ENCODE measurements around the gene TANC1. TPM values are rescaled to one million over a fixed set of nuclear protein-coding genes. Genes with fewer than 3 reads are reported as not detected.

The TANC1 gene
- polyA plus RNA-seq, 2 of the 4 experiments (the other 2 are of a cell fraction): 9.2 to 21.2 TPM

DNA sequence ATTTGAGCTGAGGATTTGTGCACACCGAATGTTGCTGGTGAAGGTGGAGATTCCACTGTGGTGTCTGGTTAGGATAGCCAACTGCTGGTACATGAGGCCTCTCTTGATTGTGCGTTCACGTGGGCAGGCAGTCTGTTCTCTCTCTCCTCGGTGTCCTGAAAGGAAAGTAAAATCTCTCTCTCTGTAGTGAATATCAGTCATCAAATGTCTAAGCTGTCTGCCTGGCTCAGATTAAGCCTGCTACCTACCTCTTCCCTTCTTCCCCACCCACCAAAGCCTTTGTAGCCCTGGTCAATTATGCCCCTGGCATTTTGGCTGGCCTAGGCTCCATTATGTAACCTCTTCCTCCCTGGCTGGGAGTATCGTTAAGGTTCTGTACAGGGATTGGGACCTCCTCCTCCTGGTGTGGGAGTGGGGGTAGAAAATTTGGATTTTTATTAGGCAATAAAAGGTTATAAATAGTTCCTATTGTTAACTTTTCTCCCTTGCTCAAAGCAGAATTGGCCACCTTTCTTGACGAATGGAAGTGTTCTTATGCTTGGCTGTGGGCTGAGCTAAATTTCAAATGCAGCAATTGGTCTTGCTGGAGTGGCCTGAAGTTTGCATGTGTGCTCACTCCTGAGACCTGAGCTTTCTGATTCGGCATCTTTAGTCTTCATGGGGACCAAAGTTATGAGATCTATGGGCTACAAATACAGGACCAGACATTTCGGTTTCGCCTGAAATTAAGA lies 169.2 kb downstream of the TANC1 start:
- H3K27ac ChIP-seq: no peak overlapping the region
- ChIA-PET CTCF (interaction anchor here (1.1 to 2.1 kb wide), 2 partner anchors 19 to 59 kb away, joined by 4 read pairs; no protein-coding TSS in a partner anchor), POLR2A (no interaction called here)
- H3K4me1 ChIP-seq: peaks cover 14% of the 10 kb centered on the region; the same call in 2 of the 3 replicates
- no peak for ATAC-seq
- H3K9me3 ChIP-seq: no peaks in the 10 kb centered on the region
- 87% methylated on average over 9 of the region's 9 CpGs for WGBS (ENCODE audit: missing lambda C conversion rate)
- no peak for FAIRE-seq
- TF ChIP-seq POLR2AphosphoS2 (conservative IDR thresholded peaks at IDR 0.05; ENCODE audit: low read length): no peak
- TF ChIP-seq FOSL2 (IDR thresholded peaks at IDR 0.05): no peak
- TF ChIP-seq FOSL2 (CRISPR knock-in tag; IDR thresholded peaks at IDR 0.05): no peak
- no peak for TF ChIP-seq JUN (IDR thresholded peaks at IDR 0.05)
- TF ChIP-seq, protein P1, sequence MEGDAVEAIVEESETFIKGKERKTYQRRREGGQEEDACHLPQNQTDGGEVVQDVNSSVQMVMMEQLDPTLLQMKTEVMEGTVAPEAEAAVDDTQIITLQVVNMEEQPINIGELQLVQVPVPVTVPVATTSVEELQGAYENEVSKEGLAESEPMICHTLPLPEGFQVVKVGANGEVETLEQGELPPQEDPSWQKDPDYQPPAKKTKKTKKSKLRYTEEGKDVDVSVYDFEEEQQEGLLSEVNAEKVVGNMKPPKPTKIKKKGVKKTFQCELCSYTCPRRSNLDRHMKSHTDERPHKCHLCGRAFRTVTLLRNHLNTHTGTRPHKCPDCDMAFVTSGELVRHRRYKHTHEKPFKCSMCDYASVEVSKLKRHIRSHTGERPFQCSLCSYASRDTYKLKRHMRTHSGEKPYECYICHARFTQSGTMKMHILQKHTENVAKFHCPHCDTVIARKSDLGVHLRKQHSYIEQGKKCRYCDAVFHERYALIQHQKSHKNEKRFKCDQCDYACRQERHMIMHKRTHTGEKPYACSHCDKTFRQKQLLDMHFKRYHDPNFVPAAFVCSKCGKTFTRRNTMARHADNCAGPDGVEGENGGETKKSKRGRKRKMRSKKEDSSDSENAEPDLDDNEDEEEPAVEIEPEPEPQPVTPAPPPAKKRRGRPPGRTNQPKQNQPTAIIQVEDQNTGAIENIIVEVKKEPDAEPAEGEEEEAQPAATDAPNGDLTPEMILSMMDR (IDR thresholded peaks at IDR 0.05): no peak
- H3K4me2 ChIP-seq: no peak overlapping the region
- DNase-seq (ENCODE audit: low read depth in 1 of 2, low spot score in 1 of 2): no peak
- no peak overlapping the region for H3K4me3 ChIP-seq

DNA sequence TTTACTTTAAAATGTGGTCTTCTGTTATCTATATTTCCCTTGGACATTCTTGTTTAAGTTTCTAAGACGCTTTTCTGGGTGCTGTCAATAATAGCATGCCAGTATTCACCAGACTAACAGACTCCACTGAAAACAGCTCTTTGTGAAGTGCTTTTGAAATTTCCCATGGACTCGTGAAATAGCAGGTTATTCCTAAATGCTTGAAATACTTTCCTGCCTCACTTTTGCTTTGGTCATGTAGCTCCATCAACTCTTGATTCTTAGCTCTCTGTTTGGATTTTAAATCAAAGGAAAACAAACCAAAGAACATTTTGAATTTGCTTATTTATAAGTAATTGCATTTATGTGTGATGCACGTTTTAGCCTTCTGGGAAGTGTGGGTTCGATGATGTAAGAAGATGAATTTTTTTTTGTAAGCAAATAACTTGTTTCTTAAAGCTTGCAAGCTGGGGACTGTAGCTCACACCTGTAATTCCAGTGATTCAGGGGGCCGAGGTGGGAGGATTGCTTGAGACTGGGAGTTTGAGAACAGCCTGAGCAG lies 170.3 kb downstream of the TANC1 start:
- H3K4me3 ChIP-seq: no peak overlapping the region
- no peak overlapping the region for H3K4me2 ChIP-seq
- ChIA-PET CTCF (interaction anchor here (0.7 to 2.6 kb wide), 5 partner anchors 8 to 429 kb away, joined by 3 to 13 read pairs (median 4); no protein-coding TSS in a partner anchor), POLR2A (no interaction called here)
- FAIRE-seq: no peak
- ATAC-seq: no peak
- TF ChIP-seq POLR2A (IDR thresholded peaks at IDR 0.05; ENCODE audit: low read length): no peak
- 81% methylated on average over 5 of the region's 5 CpGs for WGBS (ENCODE audit: missing lambda C conversion rate)
- no peak for DNase-seq (ENCODE audit: low read depth in 1 of 2, low spot score in 1 of 2)
- H3K9me3 ChIP-seq: no peaks in the 10 kb centered on the region
- H3K27ac ChIP-seq: no peak overlapping the region
- peaks cover 14% of the 10 kb centered on the region; the same call in 2 of the 3 replicates for H3K4me1 ChIP-seq

DNA sequence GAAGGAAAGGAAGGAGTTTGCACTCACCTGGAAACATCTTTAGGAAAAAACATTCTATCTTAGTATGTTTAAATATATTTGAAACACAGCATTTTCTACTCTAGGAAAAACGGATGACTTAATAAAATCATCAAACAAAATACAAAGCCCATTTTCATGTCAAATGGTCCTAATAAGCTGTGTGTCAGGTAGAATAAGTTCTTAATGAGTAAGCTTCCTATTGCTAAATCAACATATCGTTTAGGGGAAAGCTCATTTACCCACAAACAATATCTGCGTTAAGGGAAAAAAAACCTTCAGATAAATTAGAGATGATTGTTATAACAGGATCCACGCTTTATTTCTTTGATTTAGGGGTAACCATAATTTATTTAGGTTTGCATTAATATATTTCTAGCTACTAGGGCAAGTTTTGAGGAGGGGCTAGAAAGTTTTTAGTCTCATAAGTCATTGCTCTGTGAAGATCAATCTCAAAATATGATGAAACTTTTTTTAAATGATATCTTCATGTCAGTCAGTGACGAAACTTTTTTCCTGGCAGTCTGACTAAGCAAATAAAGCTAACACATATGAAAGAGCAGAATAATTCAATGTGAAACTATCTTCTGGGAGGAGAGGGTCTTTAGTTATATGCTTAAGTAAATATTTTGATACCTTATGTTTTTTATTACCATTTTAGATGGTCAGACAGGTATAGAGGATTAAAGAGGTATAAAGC lies 170.9 kb downstream of the TANC1 start:
- ATAC-seq: no peak
- 86% methylated on average over 5 of the region's 5 CpGs for WGBS (ENCODE audit: missing lambda C conversion rate)
- no peak for DNase-seq (ENCODE audit: low read depth in 1 of 2, low spot score in 1 of 2)
- no peaks in the 10 kb centered on the region for H3K9me3 ChIP-seq
- peaks cover 14% of the 10 kb centered on the region; the same call in 2 of the 3 replicates for H3K4me1 ChIP-seq
- ChIA-PET POLR2A (no interaction called here), CTCF (interaction anchor here (0.7 to 2.6 kb wide), 6 partner anchors 9 to 428 kb away, joined by 3 to 13 read pairs (median 4); no protein-coding TSS in a partner anchor)
- FAIRE-seq: no peak
- H3K27ac ChIP-seq: peak overlapping the region in 1 of 2 experiments; percentile 68; a peak in 3 of 6 replicates
- 0 out of 3 replicates have a peak overlapping the region, but pooled peaks have one; percentile 8 for H3K4me2 ChIP-seq
- TF ChIP-seq CBX8 (IDR thresholded peaks at IDR 0.05) (no peak), CEBPB (IDR thresholded peaks at IDR 0.05) (no peak), RAD21 (conservative IDR thresholded peaks at IDR 0.05 in 1 of 2, IDR thresholded peaks at IDR 0.05 in 1 of 2) (no peak), ZSCAN20 (CRISPR knock-in tag; IDR thresholded peaks at IDR 0.05) (no peak), POLR2AphosphoS2 (conservative IDR thresholded peaks at IDR 0.05; ENCODE audit: low read length) (no peak), RFX5 (IDR thresholded peaks at IDR 0.05) (no peak), KDM5A (IDR thresholded peaks at IDR 0.05) (no peak), JUN (IDR thresholded peaks at IDR 0.05) (no peak), PHF8 (IDR thresholded peaks at IDR 0.05; ENCODE audit: borderline replicate concordance, low read depth) (no peak), TP53 (CRISPR knock-in tag; IDR thresholded peaks at IDR 0.05) (no peak), HOXB5 (CRISPR knock-in tag; IDR thresholded peaks at IDR 0.05) (no peak), RNF2 (IDR thresholded peaks at IDR 0.05; ENCODE audit: borderline replicate concordance, low read depth) (no peak)
- TF ChIP-seq, protein P2, sequence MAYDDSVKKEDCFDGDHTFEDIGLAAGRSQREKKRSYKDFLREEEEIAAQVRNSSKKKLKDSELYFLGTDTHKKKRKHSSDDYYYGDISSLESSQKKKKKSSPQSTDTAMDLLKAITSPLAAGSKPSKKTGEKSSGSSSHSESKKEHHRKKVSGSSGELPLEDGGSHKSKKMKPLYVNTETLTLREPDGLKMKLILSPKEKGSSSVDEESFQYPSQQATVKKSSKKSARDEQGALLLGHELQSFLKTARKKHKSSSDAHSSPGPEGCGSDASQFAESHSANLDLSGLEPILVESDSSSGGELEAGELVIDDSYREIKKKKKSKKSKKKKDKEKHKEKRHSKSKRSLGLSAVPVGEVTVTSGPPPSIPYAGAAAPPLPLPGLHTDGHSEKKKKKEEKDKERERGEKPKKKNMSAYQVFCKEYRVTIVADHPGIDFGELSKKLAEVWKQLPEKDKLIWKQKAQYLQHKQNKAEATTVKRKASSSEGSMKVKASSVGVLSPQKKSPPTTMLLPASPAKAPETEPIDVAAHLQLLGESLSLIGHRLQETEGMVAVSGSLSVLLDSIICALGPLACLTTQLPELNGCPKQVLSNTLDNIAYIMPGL (CRISPR knock-in tag; IDR thresholded peaks at IDR 0.05; ENCODE audit: borderline replicate concordance): no peak
- H3K4me3 ChIP-seq: no peak overlapping the region

Data from A549 (cell line).